ENCODE measurements around the gene KCNIP4.

Gene KCNIP4

GRCh38 chr4:21554500-21554899 is 394.1 kb downstream of the KCNIP4 start:
- no peaks in the 10 kb centered on the region for H3K36me3 ChIP-seq (ENCODE audit: insufficient read depth, low read length)
- no peaks in the 10 kb centered on the region for H3K79me2 ChIP-seq (ENCODE audit: insufficient read depth, low read length)
- no peaks in the 10 kb centered on the region for H3K9me2 ChIP-seq (replicated peaks; ENCODE audit: low read depth, low read length)
- no peak overlapping the region for H2AFZ ChIP-seq (ENCODE audit: low read length)
- H3K4me1 ChIP-seq (ENCODE audit: insufficient read depth, low read length, poor library complexity, severe bottlenecking): no peaks in the 10 kb centered on the region
- no peak overlapping the region for H3K4me3 ChIP-seq (ENCODE audit: low read length, poor library complexity, severe bottlenecking)
- no peak overlapping the region for H3K9ac ChIP-seq (ENCODE audit: low read depth, low read length, poor library complexity, severe bottlenecking)
- no peaks in the 10 kb centered on the region for H3K27me3 ChIP-seq (ENCODE audit: insufficient read depth, low read length, poor library complexity, severe bottlenecking)
- TF ChIP-seq EZH2phosphoT487 (IDR thresholded peaks at IDR 0.05; ENCODE audit: borderline replicate concordance) (no peak), CTCF (conservative IDR thresholded peaks at IDR 0.05; ENCODE audit: low read length) (no peak)
- H3F3A ChIP-seq (ENCODE audit: low read depth): no peaks in the 10 kb centered on the region
- no peaks in the 10 kb centered on the region for H4K20me1 ChIP-seq (ENCODE audit: insufficient read depth, low read length, poor library complexity, severe bottlenecking)
- H3K9me3 ChIP-seq (ENCODE audit: insufficient read depth, low read depth, low read length): no peaks in the 10 kb centered on the region
- H3K4me2 ChIP-seq (ENCODE audit: low read depth, low read length, poor library complexity, severe bottlenecking): no peak overlapping the region

- no peak for TF ChIP-seq EZH2phosphoT487 (IDR thresholded peaks at IDR 0.05; ENCODE audit: borderline replicate concordance)
- TF ChIP-seq CTCF (conservative IDR thresholded peaks at IDR 0.05; ENCODE audit: low read length): no peak
- H3K9ac ChIP-seq (ENCODE audit: low read depth, low read length, poor library complexity, severe bottlenecking): no peak overlapping the region
- H3K79me2 ChIP-seq (ENCODE audit: insufficient read depth, low read length): no peaks in the 10 kb centered on the region
- no peak overlapping the region for H3K4me2 ChIP-seq (ENCODE audit: low read depth, low read length, poor library complexity, severe bottlenecking)
- H4K20me1 ChIP-seq (ENCODE audit: insufficient read depth, low read length, poor library complexity, severe bottlenecking): no peaks in the 10 kb centered on the region
- no peaks in the 10 kb centered on the region for H3K27me3 ChIP-seq (ENCODE audit: insufficient read depth, low read length, poor library complexity, severe bottlenecking)
- H3F3A ChIP-seq (ENCODE audit: low read depth): no peaks in the 10 kb centered on the region
- no peak overlapping the region for H2AFZ ChIP-seq (ENCODE audit: low read length)
- H3K36me3 ChIP-seq (ENCODE audit: insufficient read depth, low read length): no peaks in the 10 kb centered on the region
- H3K9me3 ChIP-seq (ENCODE audit: insufficient read depth, low read depth, low read length): no peaks in the 10 kb centered on the region
- H3K9me2 ChIP-seq (replicated peaks; ENCODE audit: low read depth, low read length): no peaks in the 10 kb centered on the region
- H3K4me3 ChIP-seq (ENCODE audit: low read length, poor library complexity, severe bottlenecking): no peak overlapping the region
- H3K4me1 ChIP-seq (ENCODE audit: insufficient read depth, low read length, poor library complexity, severe bottlenecking): no peaks in the 10 kb centered on the region
Measured at GRCh38 chr4:21554066-21554465, 394.5 kb downstream of the KCNIP4 start.

GRCh38 chr4:21552455-21552854 is 396.1 kb downstream of the KCNIP4 start:
- TF ChIP-seq EZH2phosphoT487 (IDR thresholded peaks at IDR 0.05; ENCODE audit: borderline replicate concordance): no peak
- no peak for TF ChIP-seq CTCF (conservative IDR thresholded peaks at IDR 0.05; ENCODE audit: low read length)

More at GRCh38 chr4:21552455-21552854, 396.1 kb downstream of the KCNIP4 start:
- Histone ChIP-seq H2AFZ (ENCODE audit: low read length) (no peak overlapping the region), H4K20me1 (ENCODE audit: insufficient read depth, low read length, poor library complexity, severe bottlenecking) (no peaks in the 10 kb centered on the region), H3K9ac (ENCODE audit: low read depth, low read length, poor library complexity, severe bottlenecking) (no peak overlapping the region), H3F3A (ENCODE audit: low read depth) (no peaks in the 10 kb centered on the region), H3K36me3 (ENCODE audit: insufficient read depth, low read length) (no peaks in the 10 kb centered on the region), H3K9me2 (replicated peaks; ENCODE audit: low read depth, low read length) (no peaks in the 10 kb centered on the region), H3K79me2 (ENCODE audit: insufficient read depth, low read length) (no peaks in the 10 kb centered on the region), H3K27me3 (ENCODE audit: insufficient read depth, low read length, poor library complexity, severe bottlenecking) (no peaks in the 10 kb centered on the region), H3K4me2 (ENCODE audit: low read depth, low read length, poor library complexity, severe bottlenecking) (no peak overlapping the region), H3K4me1 (ENCODE audit: insufficient read depth, low read length, poor library complexity, severe bottlenecking) (no peaks in the 10 kb centered on the region), H3K9me3 (ENCODE audit: insufficient read depth, low read depth, low read length) (no peaks in the 10 kb centered on the region), H3K4me3 (ENCODE audit: low read length, poor library complexity, severe bottlenecking) (no peak overlapping the region)
